Epithelial cell of alveolus of lung (primary cell): ENCODE data around the gene NRSN2. TPM values are rescaled to one million over a fixed set of nuclear protein-coding genes. Genes with fewer than 3 reads are reported as not detected.

Source experiments
- total RNA-seq: library from RNA; depleted of rRNA; stranded (reverse); fragments of >200 nt; gene quantifications from 2 replicates; pipeline ENCODE4 v1.2.1, GENCODE V29; 2015

NRSN2 gene
- 66.2 and 69.4 TPM in 2 replicates for total RNA-seq

GRCh38 chr20:346640-347316 is at the start of gene NRSN2:
NRSN2 (plus strand) TSS chr20:347111; CDS start chr20:349644, 2,533 bp downstream.

GRCh38 chr20:325045-325888 is 21.6 kb upstream of the NRSN2 start, which contains the start of gene SOX12:
SOX12 (plus strand) TSS chr20:325552; CDS start chr20:325925, 373 bp downstream.

Other genes starting within 250 kb of the NRSN2 start
- gene DEFB126, start 204.5 kb upstream of the NRSN2 start, total RNA-seq = not detected in 2 replicates
- not detected in 2 replicates for gene DEFB127, start 189.7 kb upstream of the NRSN2 start, total RNA-seq
- not detected in 2 replicates for gene DEFB128, start 157.4 kb upstream of the NRSN2 start, total RNA-seq
- gene DEFB129, start 119.9 kb upstream of the NRSN2 start, total RNA-seq = not detected in 2 replicates
- gene DEFB132, start 89.4 kb upstream of the NRSN2 start, total RNA-seq = not detected in 2 replicates
- 2.7 and 12.9 TPM in 2 replicates for gene C20orf96, start 56.4 kb upstream of the NRSN2 start, total RNA-seq
- 17.6 and 27.9 TPM in 2 replicates for gene ZCCHC3, start 49.5 kb upstream of the NRSN2 start, total RNA-seq
- 11.4 and 12.9 TPM in 2 replicates for gene SOX12, start 21.6 kb upstream of the NRSN2 start, total RNA-seq
- 34.2 and 202 TPM in 2 replicates for gene TRIB3, start 33.6 kb downstream of the NRSN2 start, total RNA-seq
- 115 and 128 TPM in 2 replicates for gene RBCK1, start 61.2 kb downstream of the NRSN2 start, total RNA-seq
- 27.2 and 32.7 TPM in 2 replicates for gene TBC1D20, start 115.4 kb downstream of the NRSN2 start, total RNA-seq
- gene CSNK2A1, start 196.7 kb downstream of the NRSN2 start, total RNA-seq = 84.4 and 94.3 TPM in 2 replicates